Astrocyte (in vitro differentiated cells and primary cell): ENCODE results near the gene DYNC1I1.

Experiments
- CTCF ChIP-seq: IDR thresholded peaks from 2 replicates; pipeline ENCODE4 v1.5.1; 2011; ENCODE audit warnings: low read depth, mild to moderate bottlenecking, inconsistent platforms, low read length, moderate library complexity; ENCODE audit not compliant: insufficient read depth
- EZH2 ChIP-seq: IDR thresholded peaks from 2 replicates; pipeline ENCODE4 v1.6.1; 2012; ENCODE audit warnings: mild to moderate bottlenecking, low read length, inconsistent platforms; ENCODE audit not compliant: insufficient read depth

GRCh38 chr7:95723583-95724180 lies 48.7 kb upstream of the DYNC1I1 start:
- TF ChIP-seq CTCF (peak; percentile 45), EZH2 (no peak)
